Astrocyte of the cerebellum (primary cell): Measurements from ENCODE around the gene H6PD.

Experiments used
- DNase-seq: peaks from one replicate; pipeline ENCODE4 v3.0.0-alpha.2; 2011; ENCODE audit warnings: low read depth
- H3K4me3 ChIP-seq: 2 replicates; pipeline ENCODE4 v1.5.1; 2011; ENCODE audit warnings: mild to moderate bottlenecking, low read depth, low read length, moderate library complexity
- in situ Hi-C: cut with HindIII; loops from 2 replicates; pipeline ENCODE4 v1.10.0; 2017; ENCODE audit warnings: low sequenced_read_pairs
- TF ChIP-seq, protein P1 (sequence below): IDR thresholded peaks from 2 replicates; pipeline ENCODE4 v1.5.1; 2012; ENCODE audit warnings: low read length, low read depth, moderate library complexity, mild to moderate bottlenecking; ENCODE audit errors: missing control alignments

The H6PD gene

DNA sequence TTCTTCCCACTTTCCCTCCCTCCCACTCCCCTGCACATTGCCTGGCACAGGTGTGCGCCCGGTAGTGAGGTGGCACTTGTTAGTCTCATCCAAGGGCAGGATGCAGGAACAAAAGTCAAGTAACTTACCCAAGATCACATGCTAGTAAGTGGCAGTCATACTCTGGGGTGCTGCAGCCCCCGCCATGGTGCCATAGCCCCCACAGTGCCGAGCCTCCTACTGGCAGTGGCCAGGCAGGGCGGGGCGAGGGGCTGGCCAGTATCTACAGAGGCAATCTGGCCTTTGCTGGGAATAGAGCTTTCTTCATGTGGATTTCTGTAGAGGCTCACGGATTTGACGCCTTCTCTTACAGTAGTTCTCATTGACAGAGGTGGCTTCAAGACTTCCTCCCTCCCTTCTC is 26.9 kb downstream of the H6PD start:
- H3K4me3 ChIP-seq: no peak overlapping the region
- DNase-seq: no peak
- in situ Hi-C loops: loop anchor here (25.0 kb wide), 1 partner anchor 301 kb away; no protein-coding TSS in a partner anchor
- TF ChIP-seq, protein P1, sequence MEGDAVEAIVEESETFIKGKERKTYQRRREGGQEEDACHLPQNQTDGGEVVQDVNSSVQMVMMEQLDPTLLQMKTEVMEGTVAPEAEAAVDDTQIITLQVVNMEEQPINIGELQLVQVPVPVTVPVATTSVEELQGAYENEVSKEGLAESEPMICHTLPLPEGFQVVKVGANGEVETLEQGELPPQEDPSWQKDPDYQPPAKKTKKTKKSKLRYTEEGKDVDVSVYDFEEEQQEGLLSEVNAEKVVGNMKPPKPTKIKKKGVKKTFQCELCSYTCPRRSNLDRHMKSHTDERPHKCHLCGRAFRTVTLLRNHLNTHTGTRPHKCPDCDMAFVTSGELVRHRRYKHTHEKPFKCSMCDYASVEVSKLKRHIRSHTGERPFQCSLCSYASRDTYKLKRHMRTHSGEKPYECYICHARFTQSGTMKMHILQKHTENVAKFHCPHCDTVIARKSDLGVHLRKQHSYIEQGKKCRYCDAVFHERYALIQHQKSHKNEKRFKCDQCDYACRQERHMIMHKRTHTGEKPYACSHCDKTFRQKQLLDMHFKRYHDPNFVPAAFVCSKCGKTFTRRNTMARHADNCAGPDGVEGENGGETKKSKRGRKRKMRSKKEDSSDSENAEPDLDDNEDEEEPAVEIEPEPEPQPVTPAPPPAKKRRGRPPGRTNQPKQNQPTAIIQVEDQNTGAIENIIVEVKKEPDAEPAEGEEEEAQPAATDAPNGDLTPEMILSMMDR: no peak

DNA sequence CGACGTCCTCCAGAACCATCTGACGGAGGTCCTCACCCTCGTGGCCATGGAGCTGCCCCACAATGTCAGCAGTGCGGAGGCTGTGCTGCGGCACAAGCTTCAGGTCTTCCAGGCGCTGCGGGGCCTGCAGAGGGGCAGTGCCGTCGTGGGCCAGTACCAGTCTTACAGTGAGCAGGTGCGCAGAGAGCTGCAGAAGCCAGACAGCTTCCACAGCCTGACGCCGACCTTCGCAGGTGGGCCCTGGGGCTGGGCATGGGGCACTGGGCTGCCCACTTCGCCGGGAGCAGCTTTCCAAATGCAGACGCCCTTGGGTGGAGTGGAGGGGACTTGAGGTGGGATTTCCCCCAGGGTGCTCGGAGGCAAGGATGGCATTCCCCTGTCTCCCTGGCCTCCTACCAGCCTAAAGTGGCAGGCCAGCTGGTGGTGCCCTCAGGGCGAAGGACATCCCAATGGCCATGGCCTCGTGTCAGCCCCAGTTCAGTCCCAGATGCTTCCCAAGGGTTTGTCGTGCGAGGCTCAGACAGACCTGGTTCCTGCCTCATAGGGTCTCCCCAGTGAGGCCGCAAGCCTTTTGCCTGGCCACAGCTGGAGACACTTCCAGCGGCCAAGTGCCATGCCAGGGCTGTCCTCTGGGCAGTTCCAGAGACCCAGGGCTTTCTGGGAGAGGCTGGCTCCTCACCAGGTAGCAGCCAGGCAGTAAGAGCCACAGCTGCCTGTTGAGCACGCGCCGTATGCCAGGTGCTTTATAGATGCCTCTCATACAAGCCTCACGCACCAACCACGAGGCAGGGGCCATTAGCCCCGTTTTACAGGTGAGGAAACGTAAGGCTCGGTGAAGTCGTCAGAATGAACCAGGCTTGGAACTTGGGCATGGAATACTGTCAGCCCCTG is 27.8 kb downstream of the H6PD start:
- no peak for DNase-seq
- no peak overlapping the region for H3K4me3 ChIP-seq
- TF ChIP-seq, protein P1: no peak
- in situ Hi-C loops: loop anchor here (25.0 kb wide), 1 partner anchor 300 kb away; no protein-coding TSS in a partner anchor

DNA sequence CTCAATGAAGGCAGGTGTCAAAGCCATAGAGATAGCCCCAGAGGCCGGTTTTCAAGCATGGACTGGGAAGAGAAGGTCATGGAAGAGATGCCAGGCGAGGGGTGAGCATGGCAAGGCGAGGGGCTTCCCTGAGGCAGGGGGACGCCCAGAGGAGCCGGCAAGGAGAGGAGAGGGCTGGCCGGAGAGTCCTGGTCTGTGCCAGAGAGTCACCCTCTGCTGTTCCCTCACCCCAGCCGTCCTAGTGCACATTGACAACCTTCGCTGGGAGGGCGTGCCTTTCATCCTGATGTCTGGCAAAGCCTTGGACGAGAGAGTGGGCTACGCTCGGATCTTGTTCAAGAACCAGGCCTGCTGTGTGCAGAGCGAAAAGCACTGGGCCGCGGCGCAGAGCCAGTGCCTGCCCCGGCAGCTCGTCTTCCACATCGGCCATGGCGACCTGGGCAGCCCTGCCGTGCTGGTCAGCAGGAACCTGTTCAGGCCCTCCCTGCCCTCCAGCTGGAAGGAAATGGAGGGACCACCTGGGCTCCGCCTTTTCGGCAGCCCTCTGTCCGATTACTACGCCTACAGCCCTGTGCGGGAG is 28.8 kb downstream of the H6PD start:
- TF ChIP-seq, protein P1: no peak
- no peak for DNase-seq
- no peak overlapping the region for H3K4me3 ChIP-seq
- in situ Hi-C loops: loop anchor here (25.0 kb wide), 1 partner anchor 299 kb away; no protein-coding TSS in a partner anchor

DNA sequence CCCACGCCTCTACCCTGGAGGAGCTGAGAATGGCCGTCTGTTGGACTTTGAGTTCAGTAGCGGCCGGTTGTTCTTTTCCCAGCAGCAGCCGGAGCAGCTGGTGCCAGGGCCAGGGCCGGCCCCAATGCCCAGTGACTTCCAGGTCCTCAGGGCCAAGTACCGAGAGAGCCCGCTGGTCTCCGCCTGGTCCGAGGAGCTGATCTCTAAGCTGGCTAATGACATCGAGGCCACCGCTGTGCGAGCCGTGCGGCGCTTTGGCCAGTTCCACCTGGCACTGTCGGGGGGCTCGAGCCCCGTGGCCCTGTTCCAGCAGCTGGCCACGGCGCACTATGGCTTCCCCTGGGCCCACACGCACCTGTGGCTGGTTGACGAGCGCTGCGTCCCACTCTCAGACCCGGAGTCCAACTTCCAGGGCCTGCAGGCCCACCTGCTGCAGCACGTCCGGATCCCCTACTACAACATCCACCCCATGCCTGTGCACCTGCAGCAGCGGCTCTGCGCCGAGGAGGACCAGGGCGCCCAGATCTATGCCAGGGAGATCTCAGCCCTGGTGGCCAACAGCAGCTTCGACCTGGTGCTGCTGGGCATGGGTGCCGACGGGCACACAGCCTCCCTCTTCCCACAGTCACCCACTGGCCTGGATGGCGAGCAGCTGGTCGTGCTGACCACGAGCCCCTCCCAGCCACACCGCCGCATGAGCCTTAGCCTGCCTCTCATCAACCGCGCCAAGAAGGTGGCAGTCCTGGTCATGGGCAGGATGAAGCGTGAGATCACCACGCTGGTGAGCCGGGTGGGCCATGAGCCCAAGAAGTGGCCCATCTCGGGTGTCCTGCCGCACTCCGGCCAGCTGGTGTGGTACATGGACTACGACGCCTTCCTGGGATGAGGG is 29.7 kb downstream of the H6PD start:
- DNase-seq: no peak
- in situ Hi-C loops: loop anchor here (25.0 kb wide), 1 partner anchor 298 kb away; no protein-coding TSS in a partner anchor
- H3K4me3 ChIP-seq: no peak overlapping the region
- TF ChIP-seq, protein P1: no peak

DNA sequence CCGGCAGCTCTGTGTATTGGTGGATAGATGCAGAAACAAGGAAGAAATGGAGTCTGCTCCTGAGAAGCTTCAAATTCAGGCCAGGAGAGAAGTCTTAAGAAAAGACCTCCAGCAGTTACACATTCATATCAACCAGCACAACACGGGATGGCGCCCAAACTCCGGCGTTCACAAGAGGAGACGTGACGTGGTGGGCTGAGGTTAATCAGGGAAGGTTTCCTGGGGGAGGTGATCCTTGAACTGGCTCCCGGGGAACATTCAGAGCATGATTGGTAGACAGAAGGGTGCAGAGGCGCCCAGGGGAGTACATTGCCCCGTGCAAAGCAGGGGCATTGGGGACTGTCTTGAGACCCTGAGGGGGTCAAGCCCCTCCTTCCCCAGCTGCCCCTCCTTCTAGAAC is 30.5 kb downstream of the H6PD start:
- H3K4me3 ChIP-seq: no peak overlapping the region
- in situ Hi-C loops: loop anchor here (5.0 to 25.0 kb wide), 2 partner anchors 62 to 297 kb away; no protein-coding TSS in a partner anchor
- TF ChIP-seq, protein P1: no peak
- DNase-seq: no peak

DNA sequence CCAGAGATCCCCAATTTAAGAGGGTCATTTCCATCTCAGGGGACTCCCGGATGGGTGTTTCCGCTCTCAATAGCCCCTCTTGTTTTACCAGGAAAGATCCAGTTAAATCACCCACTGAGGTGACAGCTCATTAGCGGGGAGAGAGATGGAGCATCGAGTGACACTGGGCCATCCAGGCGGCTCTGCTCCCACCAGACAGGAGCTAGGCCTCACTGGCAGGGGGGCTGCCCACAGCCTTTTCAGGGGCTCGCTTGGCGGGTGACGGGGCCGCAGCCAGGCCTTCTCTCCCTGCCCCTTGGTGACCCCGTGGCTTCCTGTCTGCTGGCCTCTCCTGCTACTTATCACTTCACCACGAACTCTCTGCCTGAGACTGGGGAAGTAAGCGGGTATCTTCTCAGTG is 31.4 kb downstream of the H6PD start:
- H3K4me3 ChIP-seq: no peak overlapping the region
- DNase-seq: no peak
- TF ChIP-seq, protein P1: no peak
- in situ Hi-C loops: loop anchor here (5.0 to 25.0 kb wide), 2 partner anchors 61 to 296 kb away; no protein-coding TSS in a partner anchor
